ENCODE data around the gene CAV1.
"Not testable (repeated sequence)": the region's sequence is repeated elsewhere in the genome, so short reads cannot be mapped to it uniquely, and the experiment has no call there.

Gene CAV1

GRCh38 chr7:116582806-116583444 lies 58.1 kb downstream of the CAV1 start:
- DNase-seq (ENCODE audit: low spot score): no peak

- DNase-seq (ENCODE audit: low spot score): no peak
These were observed 58.8 kb downstream of the CAV1 start for GRCh38 chr7:116583653-116584052.

- DNase-seq (ENCODE audit: low spot score): no peak
These were observed 59.9 kb downstream of the CAV1 start for GRCh38 chr7:116584721-116585120.

- no peak for DNase-seq (ENCODE audit: low spot score)
These were observed 60.6 kb downstream of the CAV1 start for GRCh38 chr7:116585392-116585791.

- no peak for DNase-seq (ENCODE audit: low spot score)
These were observed 61.1 kb downstream of the CAV1 start for GRCh38 chr7:116585967-116586366.

- DNase-seq (ENCODE audit: low spot score): not testable (repeated sequence)
These were observed 62.4 kb downstream of the CAV1 start for GRCh38 chr7:116587200-116587599.

- no peak for DNase-seq (ENCODE audit: low spot score)
These were observed 63.4 kb downstream of the CAV1 start for GRCh38 chr7:116588225-116588624.

- DNase-seq (ENCODE audit: low spot score): peak; percentile 52
These were observed 64.1 kb downstream of the CAV1 start for GRCh38 chr7:116588641-116589594.

GRCh38 chr7:116591202-116592040 lies 66.6 kb downstream of the CAV1 start:
- DNase-seq (ENCODE audit: low spot score): peak; percentile 10

GRCh38 chr7:116592041-116592355 lies 67.2 kb downstream of the CAV1 start:
- DNase-seq (ENCODE audit: low spot score): no peak

GRCh38 chr7:116592445-116592844 lies 67.6 kb downstream of the CAV1 start:
- DNase-seq (ENCODE audit: low spot score): no peak

GRCh38 chr7:116593359-116594075 lies 68.7 kb downstream of the CAV1 start:
- DNase-seq (ENCODE audit: low spot score): no peak

GRCh38 chr7:116595063-116595462 lies 70.2 kb downstream of the CAV1 start:
- no peak for DNase-seq (ENCODE audit: low spot score)

GRCh38 chr7:116597384-116597783 lies 72.5 kb downstream of the CAV1 start:
- no peak for DNase-seq (ENCODE audit: low spot score)

GRCh38 chr7:116598278-116598677 lies 73.4 kb downstream of the CAV1 start:
- peak; percentile 14 for DNase-seq (ENCODE audit: low spot score)

GRCh38 chr7:116598861-116599260 lies 74.0 kb downstream of the CAV1 start:
- DNase-seq (ENCODE audit: low spot score): no peak

GRCh38 chr7:116601426-116601825 lies 76.6 kb downstream of the CAV1 start:
- DNase-seq (ENCODE audit: low spot score): no peak

GRCh38 chr7:116607299-116607698 lies 82.5 kb downstream of the CAV1 start:
- DNase-seq (ENCODE audit: low spot score): no peak

- no peak for DNase-seq (ENCODE audit: low spot score)
These were observed 85.4 kb downstream of the CAV1 start for GRCh38 chr7:116610210-116610609.

GRCh38 chr7:116610721-116611120 lies 85.9 kb downstream of the CAV1 start:
- no peak for DNase-seq (ENCODE audit: low spot score)

All from cerebellar cortex (tissue), 1 donor.